Type B pancreatic cell (in vitro differentiated cells): ENCODE results near the gene SRRM5. TPM values are rescaled to one million over a fixed set of nuclear protein-coding genes. Genes with fewer than 3 reads are reported as not detected.
A peak's percentile ranks its signal among the peaks of the same experiment; 100 is the strongest.

Experiments
- DNase-seq: peaks from one replicate; pipeline ENCODE4 v3.0.0; 2021; ENCODE audit warnings: mixed read lengths; ENCODE audit not compliant: unreplicated experiment; ENCODE audit errors: extremely low spot score
- H3K27ac Mint-ChIP-seq: 2 replicates; pipeline ENCODE4 v1.8.0; 2021; ENCODE audit warnings: mild to moderate bottlenecking, mixed read lengths
- H3K27me3 Mint-ChIP-seq: 2 replicates; pipeline ENCODE4 v1.8.0; 2021; ENCODE audit warnings: mixed read lengths
- H3K36me3 Mint-ChIP-seq: 2 replicates; pipeline ENCODE4 v1.8.0; 2021; ENCODE audit warnings: mixed read lengths
- H3K4me1 Mint-ChIP-seq: one replicate; pipeline ENCODE4 v1.8.0; 2021; ENCODE audit warnings: mixed read lengths; ENCODE audit not compliant: unreplicated experiment
- H3K4me3 Mint-ChIP-seq: 2 replicates; pipeline ENCODE4 v1.8.0; 2021; ENCODE audit warnings: mild to moderate bottlenecking, mixed read lengths
- H3K9me3 Mint-ChIP-seq: 2 replicates; pipeline ENCODE4 v1.8.0; 2021; ENCODE audit warnings: mixed read lengths
- total RNA-seq: library from RNA; stranded (reverse); gene quantifications from 2 replicates; pipeline ENCODE4 v1.2.1, GENCODE V29; 2021; ENCODE audit warnings: low replicate concordance
- TF ChIP-seq, protein P1 (sequence below): fragments of 200-600 bp; sonication (generic); conservative IDR thresholded peaks from 2 replicates; pipeline ENCODE4 v1.5.0; 2021; ENCODE audit warnings: antibody characterized with exemption, mild to moderate bottlenecking

SRRM5 gene
- total RNA-seq, 1 donor from 2014 or later = 0.56 TPM

DNA sequence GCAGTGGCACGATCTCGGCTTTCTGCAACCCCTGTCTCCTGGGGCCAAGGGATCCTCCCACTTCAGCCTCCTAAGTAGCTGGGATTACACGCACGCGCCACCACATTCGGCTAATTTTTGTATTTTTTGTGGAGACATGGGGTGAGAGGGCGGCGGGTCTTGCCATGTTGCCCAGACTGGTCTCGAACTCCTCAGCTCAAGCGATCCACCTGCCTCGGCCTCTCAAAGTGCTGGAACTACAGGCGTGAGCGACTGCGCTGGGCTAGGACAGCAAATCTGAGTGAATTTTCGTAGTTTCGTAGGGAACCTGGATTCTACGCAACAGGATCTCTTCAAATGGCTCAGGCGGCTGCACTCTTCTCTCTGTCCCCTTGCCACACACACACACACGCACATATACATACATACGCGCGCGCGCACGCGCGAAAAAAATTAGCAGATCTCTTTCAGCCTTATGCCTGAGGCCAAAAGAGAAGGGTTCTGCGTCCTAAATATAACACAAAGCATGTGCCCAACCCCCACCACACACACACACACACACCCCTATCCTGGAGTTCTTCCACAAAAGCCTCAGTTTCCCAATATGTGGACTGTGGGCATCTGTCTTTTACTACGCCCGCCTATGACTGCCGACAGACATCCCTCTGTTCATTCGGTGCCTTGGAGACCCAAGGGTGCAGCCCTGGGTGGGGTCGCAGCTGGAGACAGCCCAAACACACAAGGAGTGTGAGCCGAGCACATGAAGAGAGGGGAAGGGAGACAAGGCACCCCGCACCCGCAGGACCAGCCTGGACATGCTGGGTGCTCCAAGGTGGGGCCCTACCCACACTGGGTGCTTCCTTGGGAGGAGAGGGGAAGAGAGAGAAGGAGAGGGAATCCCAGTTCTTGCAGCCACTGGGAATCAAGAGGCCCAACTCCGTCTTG, 35.7 kb upstream of the SRRM5 start:
- Mint-ChIP-seq H3K27ac (peak overlapping the region; percentile 95), H3K27me3 (no peaks in the 10 kb centered on the region), H3K9me3 (no peaks in the 10 kb centered on the region), H3K4me1 (peaks cover 35% of the 10 kb centered on the region), H3K4me3 (peak overlapping the region; percentile 97), H3K36me3 (peaks cover 4% of the 10 kb centered on the region)
- no peak for DNase-seq
- TF ChIP-seq, protein P1, sequence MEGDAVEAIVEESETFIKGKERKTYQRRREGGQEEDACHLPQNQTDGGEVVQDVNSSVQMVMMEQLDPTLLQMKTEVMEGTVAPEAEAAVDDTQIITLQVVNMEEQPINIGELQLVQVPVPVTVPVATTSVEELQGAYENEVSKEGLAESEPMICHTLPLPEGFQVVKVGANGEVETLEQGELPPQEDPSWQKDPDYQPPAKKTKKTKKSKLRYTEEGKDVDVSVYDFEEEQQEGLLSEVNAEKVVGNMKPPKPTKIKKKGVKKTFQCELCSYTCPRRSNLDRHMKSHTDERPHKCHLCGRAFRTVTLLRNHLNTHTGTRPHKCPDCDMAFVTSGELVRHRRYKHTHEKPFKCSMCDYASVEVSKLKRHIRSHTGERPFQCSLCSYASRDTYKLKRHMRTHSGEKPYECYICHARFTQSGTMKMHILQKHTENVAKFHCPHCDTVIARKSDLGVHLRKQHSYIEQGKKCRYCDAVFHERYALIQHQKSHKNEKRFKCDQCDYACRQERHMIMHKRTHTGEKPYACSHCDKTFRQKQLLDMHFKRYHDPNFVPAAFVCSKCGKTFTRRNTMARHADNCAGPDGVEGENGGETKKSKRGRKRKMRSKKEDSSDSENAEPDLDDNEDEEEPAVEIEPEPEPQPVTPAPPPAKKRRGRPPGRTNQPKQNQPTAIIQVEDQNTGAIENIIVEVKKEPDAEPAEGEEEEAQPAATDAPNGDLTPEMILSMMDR = no peak

- peaks cover 4% of the 10 kb centered on the region for H3K36me3 Mint-ChIP-seq
- H3K4me1 Mint-ChIP-seq = peaks cover 38% of the 10 kb centered on the region
- H3K4me3 Mint-ChIP-seq = peak overlapping the region; percentile 75
- H3K27ac Mint-ChIP-seq = peak overlapping the region; percentile 67
- TF ChIP-seq, protein P1 = no peak
- no peaks in the 10 kb centered on the region for H3K9me3 Mint-ChIP-seq
- DNase-seq = no peak
- H3K27me3 Mint-ChIP-seq = no peaks in the 10 kb centered on the region
These were observed 33.1 kb upstream of the SRRM5 start for GRCh38 chr19:43578787-43579186.

- peaks cover 14% of the 10 kb centered on the region for H3K36me3 Mint-ChIP-seq
- no peak for DNase-seq
- no peaks in the 10 kb centered on the region for H3K27me3 Mint-ChIP-seq
- no peaks in the 10 kb centered on the region for H3K9me3 Mint-ChIP-seq
- H3K4me3 Mint-ChIP-seq = peak overlapping the region; percentile 88
- peak overlapping the region; percentile 36 for H3K27ac Mint-ChIP-seq
- H3K4me1 Mint-ChIP-seq = peaks cover 36% of the 10 kb centered on the region
- TF ChIP-seq, protein P1 = no peak
These were observed 30.4 kb upstream of the SRRM5 start for GRCh38 chr19:43581467-43581866.

- H3K27me3 Mint-ChIP-seq = no peaks in the 10 kb centered on the region
- peaks cover 17% of the 10 kb centered on the region for H3K36me3 Mint-ChIP-seq
- H3K9me3 Mint-ChIP-seq = no peaks in the 10 kb centered on the region
- TF ChIP-seq, protein P1 = no peak
- H3K4me3 Mint-ChIP-seq = no peak overlapping the region
- no peak overlapping the region for H3K27ac Mint-ChIP-seq
- DNase-seq = no peak
- peaks cover 32% of the 10 kb centered on the region for H3K4me1 Mint-ChIP-seq
These were observed 29.4 kb upstream of the SRRM5 start for GRCh38 chr19:43582495-43582894.

DNA sequence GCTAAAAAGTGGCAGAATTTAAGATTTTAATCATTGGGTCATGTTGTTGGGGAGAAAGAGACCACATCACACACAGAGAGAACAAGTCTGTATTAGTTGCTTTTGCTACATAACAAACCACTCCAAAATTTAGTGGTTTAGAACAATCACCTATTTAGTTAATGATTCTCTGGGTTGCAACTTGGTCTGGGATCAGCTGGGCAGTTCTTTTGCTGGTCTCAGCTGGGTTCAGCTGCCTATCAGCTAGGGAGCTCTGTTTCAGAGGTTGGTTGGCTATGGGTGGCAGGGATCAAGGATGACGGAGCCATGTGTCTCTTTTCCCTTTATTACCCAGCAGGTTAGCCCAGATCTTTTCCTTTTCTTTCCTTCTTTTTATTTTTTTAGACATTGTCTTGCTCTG, 27.4 kb upstream of the SRRM5 start:
- Mint-ChIP-seq H3K36me3 (peaks cover 23% of the 10 kb centered on the region), H3K4me3 (no peak overlapping the region), H3K27ac (no peak overlapping the region), H3K4me1 (peaks cover 26% of the 10 kb centered on the region), H3K27me3 (no peaks in the 10 kb centered on the region), H3K9me3 (no peaks in the 10 kb centered on the region)
- TF ChIP-seq, protein P1 = no peak
- DNase-seq = no peak
